HCEC 1CT (cell line): ENCODE data around the gene AKTIP.
"Not testable (repeated sequence)": the region's sequence is repeated elsewhere in the genome, so short reads cannot be mapped to it uniquely, and the experiment has no call there.

Experiments
- DNase-seq: peaks from one replicate; pipeline ENCODE4 v3.0.0-alpha.2; 2017

Gene AKTIP

GRCh38 chr16:53502331-53503269 lies at the start of gene AKTIP:
TSS of gene AKTIP (minus strand) at chr16:53503209. CDS start at chr16:53500259, 2,950 bp downstream.
- DNase-seq = peak; percentile 17

- peak; percentile 58 for DNase-seq
Observed at GRCh38 chr16:53549970-53550690, 47.1 kb upstream of the AKTIP start.

DNA sequence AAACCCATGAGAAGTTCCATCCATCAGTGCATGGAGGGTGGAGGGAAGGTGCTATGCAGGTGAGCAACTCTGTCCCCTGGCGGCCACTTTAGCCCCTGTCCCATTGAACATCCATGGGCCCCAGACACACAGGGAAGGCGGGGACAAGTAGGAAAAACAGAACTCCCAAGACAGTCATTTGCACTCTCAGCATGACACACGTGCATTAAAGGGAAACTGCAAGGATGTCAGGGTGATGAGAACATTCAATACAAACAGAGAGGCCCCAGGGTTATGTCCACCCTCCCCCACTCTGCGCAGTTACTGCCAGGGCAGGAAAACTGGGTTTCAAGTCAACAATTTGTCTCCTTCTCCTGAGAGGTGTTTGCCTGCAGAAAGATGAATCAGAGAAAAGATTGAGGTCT lies 44.0 kb upstream of the AKTIP start:
- no peak for DNase-seq

DNA sequence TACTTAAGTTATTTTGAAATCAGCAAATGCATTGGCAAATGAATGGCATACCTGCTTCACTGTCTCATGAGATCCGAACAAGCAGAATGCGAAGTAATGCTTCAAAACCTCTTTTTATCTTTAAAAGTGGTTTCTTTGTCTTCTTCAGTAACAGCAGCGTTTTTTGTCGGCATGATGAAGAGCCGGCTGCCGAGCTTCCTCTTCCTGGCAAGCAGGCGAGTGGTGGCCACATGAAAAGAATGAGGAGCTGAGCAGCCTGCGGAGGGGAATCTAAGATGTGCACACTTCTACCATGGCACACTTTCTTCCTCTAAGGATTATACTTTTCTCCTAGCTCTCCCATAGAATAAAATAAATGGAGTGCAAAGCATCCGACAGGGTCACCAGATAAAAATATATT lies 42.4 kb upstream of the AKTIP start:
- DNase-seq = no peak

- no peak for DNase-seq
Observed at GRCh38 chr16:53542283-53542682, 39.3 kb upstream of the AKTIP start.

- DNase-seq = no peak
Observed at GRCh38 chr16:53541326-53541725, 38.3 kb upstream of the AKTIP start.

GRCh38 chr16:53539759-53540718 lies 37.0 kb upstream of the AKTIP start:
- not testable (repeated sequence) for DNase-seq

DNA sequence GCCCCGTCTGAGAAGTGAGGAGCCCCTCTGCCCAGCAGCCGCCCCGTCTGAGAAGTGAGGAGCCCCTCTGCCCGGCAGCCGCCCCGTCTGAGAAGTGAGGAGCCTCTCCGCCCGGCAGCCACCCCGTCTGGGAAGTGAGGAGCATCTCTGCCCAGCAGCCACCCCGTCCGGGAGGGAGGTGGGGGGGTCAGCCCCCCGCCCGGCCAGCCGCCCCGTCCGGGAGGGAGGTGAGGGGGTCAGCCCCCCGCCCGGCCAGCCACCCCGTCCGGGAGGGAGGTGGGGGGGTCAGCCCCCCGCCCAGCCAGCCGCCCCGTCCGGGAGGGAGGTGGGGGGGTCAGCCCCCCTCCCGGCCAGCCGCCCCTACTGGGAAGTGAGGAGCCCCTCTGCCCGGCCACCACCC lies 36.3 kb upstream of the AKTIP start:
- not testable (repeated sequence) for DNase-seq

GRCh38 chr16:53537626-53538025 lies 34.6 kb upstream of the AKTIP start:
- no peak for DNase-seq

- no peak for DNase-seq
Observed at GRCh38 chr16:53534206-53534605, 31.2 kb upstream of the AKTIP start.

- DNase-seq = no peak
Observed at GRCh38 chr16:53530741-53531140, 27.7 kb upstream of the AKTIP start.

DNA sequence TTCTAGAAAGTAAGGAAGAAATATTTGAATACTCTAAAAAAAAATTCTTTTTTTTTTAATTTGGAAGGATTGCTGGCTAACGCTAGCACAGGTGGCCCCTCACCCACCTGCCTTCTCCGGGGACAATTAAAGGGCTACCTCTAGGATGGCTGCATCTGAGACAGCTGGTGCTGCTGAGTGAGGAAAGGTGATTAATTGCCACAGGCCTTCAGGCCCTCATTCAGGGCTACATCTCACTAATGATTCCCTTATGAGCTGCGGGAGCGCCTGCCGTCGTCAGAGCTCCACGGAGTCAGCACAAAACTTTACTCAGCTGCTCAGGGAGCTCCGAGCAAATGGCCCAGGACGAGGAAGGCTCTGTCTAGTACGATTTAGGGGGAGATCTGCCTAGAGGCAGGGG lies 27.0 kb upstream of the AKTIP start:
- no peak for DNase-seq

DNA sequence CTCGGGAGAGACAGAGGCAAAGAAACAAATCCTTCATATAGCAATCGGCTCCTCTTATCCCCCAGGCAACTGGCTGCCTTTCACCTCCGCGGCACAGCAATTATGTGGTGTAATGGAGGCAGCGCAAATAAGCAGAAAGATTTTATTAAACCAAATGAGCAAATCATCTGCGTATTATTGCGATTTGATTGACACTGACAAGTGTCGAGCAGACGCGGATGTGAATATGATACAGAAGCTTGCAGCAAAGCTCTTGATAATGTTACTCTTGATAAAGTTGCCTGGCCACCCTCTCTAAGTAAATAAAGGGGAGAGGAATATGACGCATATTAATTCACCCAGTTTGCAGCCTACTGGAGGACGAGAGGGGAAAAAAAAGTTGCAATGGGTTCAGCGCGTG lies 26.5 kb upstream of the AKTIP start:
- no peak for DNase-seq

- DNase-seq = no peak
Observed at GRCh38 chr16:53528797-53529196, 25.8 kb upstream of the AKTIP start.

DNA sequence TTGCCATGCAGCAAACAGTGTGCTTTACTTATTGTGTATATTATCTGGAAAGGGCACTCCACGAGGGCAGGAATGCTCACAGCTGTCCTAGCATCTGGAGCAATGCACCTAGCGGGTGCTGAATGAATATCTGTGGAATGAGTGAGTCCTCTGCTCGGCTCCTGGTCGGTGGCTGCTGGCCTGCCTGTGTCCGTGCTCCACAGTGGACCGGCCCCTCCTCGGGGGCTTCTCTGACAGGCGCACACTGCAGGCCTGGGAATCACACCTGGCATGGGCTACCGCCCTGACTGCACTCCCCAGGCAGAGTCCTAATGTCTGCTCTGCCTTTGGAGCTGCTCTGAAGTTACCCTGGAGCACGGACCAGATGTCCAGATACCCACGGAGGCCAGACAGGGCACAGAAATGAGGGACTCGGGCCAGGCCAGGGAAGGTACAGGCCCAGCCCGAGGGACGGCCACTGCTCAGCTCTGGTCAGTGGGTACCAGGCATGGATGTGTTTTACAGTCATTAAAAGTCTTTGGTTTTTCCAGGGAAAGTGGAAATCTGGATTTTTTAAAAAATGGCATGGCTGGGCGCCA lies 21.1 kb upstream of the AKTIP start:
- DNase-seq = no peak

GRCh38 chr16:53523126-53523804 lies 20.3 kb upstream of the AKTIP start:
- DNase-seq = no peak

GRCh38 chr16:53519417-53520091 lies 16.5 kb upstream of the AKTIP start:
- no peak for DNase-seq

DNA sequence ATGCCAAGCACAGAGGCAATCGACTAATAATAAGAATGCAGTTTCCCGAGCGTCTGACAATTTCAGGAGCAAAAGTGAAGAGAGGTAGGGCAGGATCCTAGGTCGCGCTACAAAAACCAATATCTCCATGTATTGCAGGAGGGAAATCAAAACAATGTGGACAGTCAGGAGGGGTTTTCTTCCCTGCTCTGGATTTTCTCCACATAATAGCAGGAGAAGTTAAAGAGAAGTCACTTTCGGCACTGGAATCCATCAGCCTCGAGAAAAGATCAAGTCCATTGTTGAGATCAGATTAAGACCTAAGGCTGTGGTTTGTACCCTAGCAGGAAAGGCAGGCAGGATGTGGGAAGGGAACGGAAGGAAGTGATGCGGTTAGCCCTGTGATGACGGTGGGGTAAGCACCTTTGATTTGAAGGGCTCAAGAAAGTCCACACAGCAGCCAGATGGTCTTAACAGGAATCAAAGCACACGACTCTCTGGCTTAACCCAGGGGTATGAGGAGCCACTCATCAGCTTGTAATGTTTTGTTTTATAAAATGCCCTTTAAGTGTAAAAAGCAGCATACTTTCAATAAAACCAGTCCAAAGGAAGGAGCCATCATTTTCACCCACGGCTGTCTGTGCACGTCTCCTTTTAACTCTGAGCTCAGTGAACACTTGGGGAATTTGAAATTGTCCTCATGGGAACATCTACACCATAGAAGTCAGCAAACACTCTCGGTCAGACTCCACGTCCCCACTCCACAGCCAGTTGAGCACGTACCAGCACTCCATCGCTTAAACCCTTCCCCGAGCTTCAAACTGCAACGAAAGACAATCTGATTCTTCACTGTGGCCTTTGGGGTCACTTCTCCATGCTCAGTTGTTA lies 15.8 kb upstream of the AKTIP start:
- no peak for DNase-seq

DNA sequence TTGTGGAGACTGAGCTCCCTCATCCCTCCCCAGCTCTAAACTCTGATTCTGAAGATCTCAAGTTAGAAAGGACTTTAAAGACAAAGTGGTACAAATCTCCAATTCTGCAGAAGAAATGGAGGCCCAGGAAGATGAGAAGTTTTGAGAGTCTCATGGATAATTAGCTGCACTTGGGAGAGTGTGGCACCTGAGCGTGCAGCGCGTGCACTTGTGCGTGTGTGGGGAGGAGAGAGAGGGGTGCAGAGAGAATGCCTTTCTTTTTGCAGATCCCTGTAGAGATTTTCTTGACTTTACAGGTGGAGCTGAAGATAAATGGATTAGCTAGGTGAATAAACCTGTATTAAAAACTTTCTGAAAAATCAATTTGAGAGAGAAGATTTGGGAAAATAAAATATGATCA lies 14.8 kb upstream of the AKTIP start:
- no peak for DNase-seq

GRCh38 chr16:53515811-53516210 lies 12.8 kb upstream of the AKTIP start:
- DNase-seq = no peak
